CD14-positive monocyte (primary cell): ENCODE results near the gene ORAI3. TPM values are rescaled to one million over a fixed set of nuclear protein-coding genes. Genes with fewer than 3 reads are reported as not detected.

Experiments used
- DNase-seq, 3 donors: peaks; one replicate each; pipeline ENCODE4 v3.0.0-alpha.2; 2011 to 2022
- H2AFZ ChIP-seq: 2 replicates; pipeline ENCODE4 v1.6.0; 2012; ENCODE audit warnings: mild to moderate bottlenecking, low read depth, low read length, inconsistent platforms; ENCODE audit not compliant: insufficient read depth, poor library complexity, severe bottlenecking
- H3K27ac ChIP-seq, 2 donors: 1 replicate in 1 of 2; 2 replicates in 1 of 2; pipeline ENCODE4 v1.5.1; 2012 to 2013; ENCODE audit warnings: low read length in 2 of 2, control low read depth in 1 of 2, inconsistent platforms in 1 of 2, low read depth in 1 of 2, mild to moderate bottlenecking in 1 of 2
- H3K27me3 ChIP-seq, 2 donors: one replicate each; pipeline versions ENCODE4 v1.6.0 to v1.6.1; 2011 to 2013; ENCODE audit warnings: low read length in 2 of 2; ENCODE audit not compliant: control insufficient read depth in 2 of 2, insufficient read depth in 2 of 2
- H3K36me3 ChIP-seq, 2 donors: replicated peaks in 1 of 2; 1 replicate in 1 of 2; 2 replicates in 1 of 2; pipeline versions ENCODE4 v1.5.1 to v1.6.1; 2012 to 2013; ENCODE audit warnings: low read length in 2 of 2, control low read depth in 1 of 2, inconsistent platforms in 1 of 2, mild to moderate bottlenecking in 1 of 2; ENCODE audit not compliant: insufficient read depth in 2 of 2, control insufficient read depth in 1 of 2
- H3K4me1 ChIP-seq, 2 donors: 1 replicate in 1 of 2; 2 replicates in 1 of 2; pipeline versions ENCODE4 v1.5.1 to v1.6.1; 2012 to 2013; ENCODE audit warnings: low read length in 2 of 2, control low read depth in 1 of 2, inconsistent platforms in 1 of 2, mild to moderate bottlenecking in 1 of 2, moderate library complexity in 1 of 2; ENCODE audit not compliant: insufficient read depth in 2 of 2, control insufficient read depth in 1 of 2
- H3K4me2 ChIP-seq: replicated peaks from 2 replicates; pipeline ENCODE3; 2012; ENCODE audit warnings: low read length, moderate library complexity, mild to moderate bottlenecking; ENCODE audit not compliant: poor library complexity, severe bottlenecking; ENCODE audit errors: extremely low read depth
- H3K4me3 ChIP-seq, 3 experiments: fragments of 200-600 bp in 1 of 3; sonication (generic) in 1 of 3; replicated peaks in 1 of 3; 1 replicate in 2 of 3; 2 replicates in 1 of 3; pipeline ENCODE4 v1.5.1; 2011 to 2013; ENCODE audit warnings: low read length in 3 of 3, mild to moderate bottlenecking in 3 of 3, control low read depth in 2 of 3, low read depth in 2 of 3, inconsistent platforms in 1 of 3, moderate library complexity in 1 of 3
- H3K79me2 ChIP-seq: 2 replicates; pipeline ENCODE4 v1.6.0; 2012; ENCODE audit warnings: mild to moderate bottlenecking, control low read depth, inconsistent platforms, low read length, moderate library complexity; ENCODE audit not compliant: insufficient read depth
- H3K9ac ChIP-seq: 2 replicates; pipeline ENCODE4 v1.6.0; 2017; ENCODE audit warnings: low read length, mild to moderate bottlenecking; ENCODE audit not compliant: insufficient read depth, poor library complexity, severe bottlenecking
- H3K9me3 ChIP-seq, 2 donors: replicated peaks in 1 of 2; 1 replicate in 1 of 2; 2 replicates in 1 of 2; pipeline versions ENCODE4 v1.5.1 to v1.6.1; 2012 to 2013; ENCODE audit warnings: low read length in 2 of 2, control low read depth in 1 of 2; ENCODE audit not compliant: control insufficient read depth in 1 of 2, insufficient read depth in 1 of 2
- H4K20me1 ChIP-seq: 2 replicates; pipeline ENCODE4 v1.6.0; 2012; ENCODE audit warnings: mild to moderate bottlenecking, low read length, control low read depth, moderate library complexity; ENCODE audit not compliant: insufficient read depth
- H3K27ac Mint-ChIP-seq, 7 donors: one replicate each; pipeline ENCODE4 v1.8.0; 2020; ENCODE audit warnings: mild to moderate bottlenecking in 7 of 7, mixed read lengths in 7 of 7, moderate library complexity in 6 of 7, inconsistent platforms in 2 of 7
- H3K27me3 Mint-ChIP-seq, 3 donors: one replicate each; pipeline ENCODE4 v1.8.0; 2021 to 2022; ENCODE audit warnings: low read depth in 3 of 3, mild to moderate bottlenecking in 3 of 3, mixed read lengths in 3 of 3, moderate library complexity in 3 of 3, inconsistent platforms in 1 of 3
- H3K36me3 Mint-ChIP-seq, 2 donors: one replicate each; pipeline ENCODE4 v1.8.0; 2020; ENCODE audit warnings: mixed read lengths in 2 of 2, inconsistent platforms in 1 of 2, mild to moderate bottlenecking in 1 of 2
- H3K4me1 Mint-ChIP-seq: one replicate; pipeline ENCODE4 v1.8.0; 2020; ENCODE audit warnings: mild to moderate bottlenecking, mixed read lengths
- H3K4me3 Mint-ChIP-seq, 2 donors: one replicate each; pipeline ENCODE4 v1.8.0; 2020; ENCODE audit warnings: mild to moderate bottlenecking in 2 of 2, mixed read lengths in 2 of 2, moderate library complexity in 1 of 2
- H3K9me3 Mint-ChIP-seq, 7 donors: one replicate each; pipeline ENCODE4 v1.8.0; 2020 to 2022; ENCODE audit warnings: mixed read lengths in 7 of 7, mild to moderate bottlenecking in 6 of 7, moderate library complexity in 6 of 7, inconsistent platforms in 2 of 7
- CTCF ChIP-seq: fragments of 200-600 bp; IDR thresholded peaks from one replicate; pipeline ENCODE4 v1.8.0; 2022; ENCODE audit warnings: antibody characterized with exemption, mild to moderate bottlenecking
- WGBS: methylation state at CpG from one replicate; pipeline ENCODE4 v1.1.5; 2013; ENCODE audit warnings: missing lambda C conversion rate; ENCODE audit not compliant: insufficient coverage; 5-methylcytosine and 5-hydroxymethylcytosine counted together
- intact Hi-C, 2 donors: fragments of 100-400 bp; cut with micrococcal nuclease; formaldehyde crosslinking; loops; one replicate each; pipeline versions ENCODE4 v1.15.0 to v1.15.1; 2023
- polyA plus RNA-seq, 3 donors: library from polyadenylated mRNA; depleted of rRNA in 1 of 3; unstranded in 2 of 3; stranded (reverse) in 1 of 3; fragments of 300-500 nt in 2 of 3; fragments of >200 nt in 1 of 3; fragmentation: Illumina TruSeq in 2 of 3; gene quantifications; 1 replicate in 2 of 3; 2 replicates in 1 of 3; pipeline ENCODE4 v1.2.3, GENCODE V29; 2012 to 2021

ORAI3 gene
- polyA plus RNA-seq, 3 donors, result 34.3 to 80.3 (median 76.8) TPM

GRCh38 chr16:30966033-30966619, 17.3 kb downstream of the ORAI3 start:
- intact Hi-C loops, result no loop called here
- H3K4me2 ChIP-seq, result no peak overlapping the region
- H3K9me3 ChIP-seq, result no peaks in the 10 kb centered on the region
- no peak for DNase-seq
- H3K27ac Mint-ChIP-seq, result peak overlapping the region in 2 of 7 donors; percentile 16 to 34
- no peak overlapping the region for H2AFZ ChIP-seq
- H3K36me3 ChIP-seq, result peaks cover 87 to 93% of the 10 kb centered on the region in 2 donors
- H3K36me3 Mint-ChIP-seq, result peaks cover 75 to 95% of the 10 kb centered on the region in 2 donors
- H3K27me3 Mint-ChIP-seq, result peaks cover 0 to 8% (median 0%) of the 10 kb centered on the region in 3 donors
- no peak overlapping the region for H3K4me3 Mint-ChIP-seq
- H3K4me1 Mint-ChIP-seq, result peaks cover 4% of the 10 kb centered on the region
- no peaks in the 10 kb centered on the region for H3K4me1 ChIP-seq
- peaks cover 1% of the 10 kb centered on the region for H3K79me2 ChIP-seq
- H3K9me3 Mint-ChIP-seq, result no peaks in the 10 kb centered on the region
- peaks cover 13% of the 10 kb centered on the region for H4K20me1 ChIP-seq
- no peak overlapping the region for H3K27ac ChIP-seq
- no peaks in the 10 kb centered on the region for H3K27me3 ChIP-seq
- no peak overlapping the region for H3K4me3 ChIP-seq
- no peak overlapping the region for H3K9ac ChIP-seq
- no peak for TF ChIP-seq CTCF
- 97% methylated on average over 19 of the region's 19 CpGs for WGBS

GRCh38 chr16:30967795-30968194, 18.9 kb downstream of the ORAI3 start:
- Histone ChIP-seq H3K4me3 (no peak overlapping the region), H3K36me3 (peaks cover 86 to 89% of the 10 kb centered on the region in 2 donors), H2AFZ (no peak overlapping the region), H3K9ac (no peak overlapping the region), H4K20me1 (peaks cover 13% of the 10 kb centered on the region), H3K27ac (no peak overlapping the region), H3K4me2 (no peak overlapping the region), H3K79me2 (no peaks in the 10 kb centered on the region), H3K9me3 (no peaks in the 10 kb centered on the region), H3K27me3 (no peaks in the 10 kb centered on the region), H3K4me1 (no peaks in the 10 kb centered on the region)
- no peak for DNase-seq
- H3K4me1 Mint-ChIP-seq, result peaks cover 4% of the 10 kb centered on the region
- H3K27ac Mint-ChIP-seq, result peak overlapping the region in 3 of 7 donors; percentile 1 to 38 (median 4)
- 96% methylated on average over 2 of the region's 4 CpGs for WGBS
- no peak overlapping the region for H3K4me3 Mint-ChIP-seq
- H3K36me3 Mint-ChIP-seq, result peaks cover 77 to 95% of the 10 kb centered on the region in 2 donors
- no peaks in the 10 kb centered on the region for H3K9me3 Mint-ChIP-seq
- TF ChIP-seq CTCF, result no peak
- intact Hi-C loops, result no loop called here
- peaks cover 0 to 8% (median 2%) of the 10 kb centered on the region in 3 donors for H3K27me3 Mint-ChIP-seq
